Activated naive CD8-positive, alpha-beta T cell treated with anti-CD3 and anti-CD28 coated beads for 36 hours (primary cell): ENCODE results near the gene SERPIND1. TPM values are rescaled to one million over a fixed set of nuclear protein-coding genes. Genes with fewer than 3 reads are reported as not detected.
A peak's percentile ranks its signal among the peaks of the same experiment; 100 is the strongest.

Experiments used
- DNase-seq: peaks from one replicate; pipeline ENCODE4 v3.0.0; 2021
- H3K27ac Mint-ChIP-seq: one replicate; pipeline ENCODE4 v1.8.0; 2022; ENCODE audit warnings: mild to moderate bottlenecking, moderate library complexity, mixed read lengths
- H3K27me3 Mint-ChIP-seq: one replicate; pipeline ENCODE4 v1.8.0; 2022; ENCODE audit warnings: mild to moderate bottlenecking, mixed read lengths
- H3K36me3 Mint-ChIP-seq: one replicate; pipeline ENCODE4 v1.8.0; 2021; ENCODE audit warnings: mild to moderate bottlenecking, mixed read lengths
- H3K4me1 Mint-ChIP-seq: one replicate; pipeline ENCODE4 v1.8.0; 2021; ENCODE audit warnings: mixed read lengths
- H3K4me3 Mint-ChIP-seq: one replicate; pipeline ENCODE4 v1.8.0; 2022; ENCODE audit warnings: mild to moderate bottlenecking, moderate library complexity, mixed read lengths
- H3K9me3 Mint-ChIP-seq: one replicate; pipeline ENCODE4 v1.8.0; 2022; ENCODE audit warnings: mixed read lengths
- total RNA-seq, 2 experiments: library from RNA; stranded (reverse); gene quantifications; one replicate each; pipeline ENCODE4 v1.2.3, GENCODE V29; 2021

Gene SERPIND1
- total RNA-seq, 2 experiments from 2014 or later, result not detected

DNA sequence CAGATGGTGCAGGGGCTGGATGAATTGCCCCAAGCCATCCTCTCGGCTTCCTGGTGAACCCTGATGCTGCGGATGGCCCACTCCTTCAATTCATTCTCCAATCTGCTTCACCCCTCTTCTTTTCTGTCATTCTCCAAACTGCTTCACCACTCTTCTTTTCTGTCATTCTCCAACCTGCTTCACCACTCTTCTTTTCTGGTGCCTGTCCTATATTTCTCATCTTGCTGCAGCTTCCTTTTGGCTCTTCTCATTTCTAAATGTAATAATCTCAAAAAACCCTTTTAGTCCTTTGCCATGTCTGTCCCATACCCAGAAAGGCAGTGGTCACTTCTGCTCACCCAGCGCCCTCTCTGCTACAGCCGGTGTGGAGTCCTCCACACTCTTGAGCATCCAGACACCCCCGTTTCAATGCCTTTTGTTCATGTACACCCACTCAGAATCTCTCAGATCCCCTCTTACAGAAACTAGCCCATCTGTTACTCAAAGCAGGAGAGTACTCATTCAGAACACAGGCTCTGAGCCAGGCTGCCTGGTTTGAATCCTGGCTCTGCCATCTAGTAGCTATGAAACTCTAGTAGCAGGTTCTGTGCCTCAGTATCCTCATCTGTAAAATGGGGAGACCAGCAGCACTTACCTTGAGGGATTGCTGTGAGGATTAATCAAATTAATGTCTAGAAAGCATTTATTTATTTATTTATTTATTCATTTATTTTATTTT, 14.9 kb downstream of the SERPIND1 start:
- Mint-ChIP-seq H3K4me1 (no peaks in the 10 kb centered on the region), H3K4me3 (no peak overlapping the region), H3K27ac (no peak overlapping the region), H3K27me3 (no peaks in the 10 kb centered on the region), H3K36me3 (peaks cover 5% of the 10 kb centered on the region), H3K9me3 (no peaks in the 10 kb centered on the region)
- no peak for DNase-seq

DNA sequence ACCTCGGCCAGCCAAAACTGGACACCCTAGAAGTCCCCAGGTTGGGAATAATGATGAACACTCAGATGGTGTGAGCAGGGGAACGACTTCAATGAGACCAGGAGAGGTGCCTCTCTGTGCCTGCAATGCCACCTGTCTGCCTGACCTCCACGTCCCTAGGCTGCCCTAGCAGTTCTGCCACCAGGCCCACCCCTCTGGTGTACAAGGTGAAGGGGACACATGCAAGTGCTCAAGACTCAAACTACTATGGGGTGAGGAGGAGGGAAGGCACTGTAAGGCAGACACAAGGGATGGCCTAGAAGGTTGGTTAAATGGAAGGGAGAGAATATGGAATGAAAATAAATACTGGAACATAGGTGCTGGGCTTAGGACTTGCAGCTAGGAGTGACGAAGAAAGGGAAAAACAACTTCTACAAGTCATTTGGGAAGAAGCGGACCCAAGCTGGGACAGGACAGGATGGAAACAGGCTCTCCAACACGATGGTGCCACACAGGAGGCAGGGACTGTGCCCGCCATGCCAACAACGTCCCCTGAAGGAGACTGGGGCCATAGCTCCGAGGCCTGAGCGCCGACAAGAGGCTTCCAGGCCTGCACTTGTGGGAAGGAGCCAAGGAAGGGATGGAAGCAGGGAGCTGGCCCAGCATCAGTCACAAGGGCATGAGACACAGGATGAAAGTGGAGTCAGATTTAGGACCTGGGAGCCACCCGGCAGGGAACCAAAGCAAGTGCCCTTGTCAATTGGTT, 18.5 kb downstream of the SERPIND1 start:
- Mint-ChIP-seq H3K4me3 (no peak overlapping the region), H3K27me3 (no peaks in the 10 kb centered on the region), H3K4me1 (no peaks in the 10 kb centered on the region), H3K36me3 (peaks cover 14% of the 10 kb centered on the region), H3K9me3 (no peaks in the 10 kb centered on the region), H3K27ac (no peak overlapping the region)
- DNase-seq, result no peak

DNA sequence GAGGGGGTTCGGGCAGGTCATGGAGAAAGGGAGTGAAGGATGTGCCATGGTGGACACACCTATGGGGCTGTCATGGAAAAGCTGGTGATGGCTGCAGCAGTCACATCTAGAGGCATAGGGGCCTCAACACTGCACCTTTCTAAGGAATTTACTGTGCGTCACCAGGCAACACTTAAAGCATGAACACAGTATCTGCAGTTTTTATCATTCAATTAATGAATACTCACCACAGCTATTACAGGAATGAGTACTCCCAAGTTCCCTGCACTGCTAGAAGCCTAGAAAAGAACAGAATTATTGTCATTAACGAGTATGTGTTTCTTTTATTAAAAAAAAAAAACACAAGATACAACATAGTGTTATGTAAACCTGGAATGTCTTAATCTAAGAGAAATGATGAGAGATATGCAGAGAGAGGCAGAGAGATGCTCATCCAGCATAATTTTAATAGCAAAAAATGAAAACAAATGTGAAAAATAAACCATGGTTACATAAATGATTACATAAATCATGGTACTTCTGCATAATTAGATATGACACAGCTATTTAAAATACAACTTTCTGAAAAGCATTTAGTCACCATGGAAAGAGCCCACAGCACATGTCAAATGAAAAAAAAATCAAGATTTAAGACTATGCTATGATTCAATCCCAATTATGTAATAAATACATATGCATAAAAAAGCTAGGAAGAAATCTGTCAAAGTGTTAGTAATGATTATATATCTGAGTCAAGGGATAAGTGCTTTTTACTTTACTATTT, 19.2 kb downstream of the SERPIND1 start:
- Mint-ChIP-seq H3K27ac (no peak overlapping the region), H3K36me3 (peaks cover 14% of the 10 kb centered on the region), H3K9me3 (no peaks in the 10 kb centered on the region), H3K4me3 (no peak overlapping the region), H3K27me3 (no peaks in the 10 kb centered on the region), H3K4me1 (no peaks in the 10 kb centered on the region)
- DNase-seq, result no peak

DNA sequence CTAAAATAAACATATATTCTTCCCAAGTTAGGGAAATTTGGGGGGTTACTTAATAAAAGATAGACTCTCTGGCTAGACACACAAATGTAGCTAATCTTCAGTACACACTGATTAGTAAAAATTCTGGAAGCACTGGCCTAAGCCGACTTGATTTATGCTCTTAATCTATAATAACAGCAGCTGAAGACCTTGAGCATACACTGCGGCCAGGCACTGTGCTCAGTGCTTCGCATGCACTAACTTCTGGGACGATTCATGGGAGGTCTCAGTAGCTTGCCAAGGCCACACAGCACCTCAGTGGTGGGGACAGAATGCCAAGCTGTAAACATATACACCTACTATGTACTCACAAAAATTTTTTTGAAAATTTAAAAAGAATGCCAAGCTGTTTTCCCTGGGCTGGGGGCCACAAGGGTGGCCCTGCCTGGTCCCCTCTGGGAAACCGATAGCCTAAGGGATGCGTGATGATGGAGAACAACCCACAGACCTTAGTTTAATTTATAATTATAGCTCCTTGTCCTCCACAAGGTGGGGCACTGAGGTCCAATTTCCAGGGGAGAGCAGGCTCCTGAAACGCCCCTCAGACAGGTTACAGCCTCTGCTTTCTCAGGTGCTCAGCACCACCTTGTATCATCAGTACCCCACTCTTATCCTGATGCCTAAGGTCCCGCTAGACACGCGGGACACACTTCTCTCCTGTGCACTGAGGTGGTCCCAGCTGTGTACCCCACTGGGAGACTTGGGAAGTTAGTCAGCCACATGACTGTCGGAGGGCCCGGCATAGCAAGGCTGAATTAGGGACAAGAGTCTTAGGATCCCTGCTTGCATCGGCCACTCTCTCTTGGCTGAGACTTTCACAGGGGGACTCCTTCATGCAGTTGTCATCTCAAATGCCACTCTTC, 20.1 kb downstream of the SERPIND1 start:
- no peaks in the 10 kb centered on the region for H3K9me3 Mint-ChIP-seq
- no peaks in the 10 kb centered on the region for H3K4me1 Mint-ChIP-seq
- no peak for DNase-seq
- H3K27me3 Mint-ChIP-seq, result no peaks in the 10 kb centered on the region
- no peak overlapping the region for H3K27ac Mint-ChIP-seq
- H3K36me3 Mint-ChIP-seq, result peaks cover 17% of the 10 kb centered on the region
- no peak overlapping the region for H3K4me3 Mint-ChIP-seq

DNA sequence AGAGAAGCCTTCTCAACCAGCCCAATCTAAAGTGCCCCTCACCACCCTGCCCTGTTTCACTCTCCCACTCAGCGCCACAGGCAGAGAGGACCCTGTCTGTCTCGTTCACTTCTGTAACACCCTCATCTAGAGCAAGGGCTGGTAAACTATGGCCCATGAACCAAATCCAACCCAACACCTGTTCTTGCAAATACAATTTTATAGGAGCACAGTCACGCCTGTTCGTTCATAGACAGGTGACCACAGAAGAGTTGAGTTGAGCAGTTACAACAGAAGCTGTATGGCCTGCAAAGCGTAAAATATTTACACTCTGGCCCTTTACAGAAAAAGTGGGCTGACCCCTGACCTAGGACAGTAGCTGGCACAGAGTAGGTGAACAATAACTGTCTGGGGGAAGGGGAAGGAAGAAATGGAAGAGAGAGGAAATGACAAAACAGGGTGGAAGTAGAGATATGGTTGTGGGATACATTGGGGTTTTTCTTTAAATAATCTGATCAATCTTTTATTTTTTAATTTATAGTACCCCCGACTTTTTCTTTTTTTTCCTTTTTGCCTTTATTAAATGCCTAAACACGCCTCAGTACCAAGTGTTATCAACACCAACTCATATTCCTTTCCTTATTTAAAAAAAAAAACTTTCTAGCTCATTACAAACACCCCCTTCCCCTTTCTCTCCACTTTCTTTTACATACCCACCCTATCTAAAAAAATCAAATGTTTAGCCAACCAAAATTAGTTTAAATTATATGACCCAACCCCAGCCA, 20.9 kb downstream of the SERPIND1 start:
- H3K4me3 Mint-ChIP-seq, result no peak overlapping the region
- no peak overlapping the region for H3K27ac Mint-ChIP-seq
- H3K27me3 Mint-ChIP-seq, result no peaks in the 10 kb centered on the region
- no peaks in the 10 kb centered on the region for H3K4me1 Mint-ChIP-seq
- peaks cover 17% of the 10 kb centered on the region for H3K36me3 Mint-ChIP-seq
- DNase-seq, result no peak
- H3K9me3 Mint-ChIP-seq, result no peaks in the 10 kb centered on the region

DNA sequence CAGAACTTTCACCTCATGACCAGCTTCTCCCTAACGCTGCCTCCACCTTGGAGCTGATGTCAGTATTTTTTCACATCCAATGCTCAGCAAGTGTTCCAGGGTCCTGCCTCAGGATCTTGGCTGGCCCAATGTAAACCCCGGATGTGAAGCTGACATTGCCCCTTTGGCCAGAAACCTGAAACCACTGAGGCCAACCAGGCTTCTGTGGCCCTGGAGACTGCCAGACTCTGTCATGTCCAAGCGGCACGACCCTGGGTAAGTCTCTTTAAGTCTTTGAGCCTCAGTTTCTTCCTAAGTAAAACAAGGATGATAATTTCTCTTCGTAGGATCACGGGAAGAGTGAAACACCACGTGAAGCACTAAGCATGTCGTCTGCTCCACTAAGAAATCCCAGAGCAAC, 22.8 kb downstream of the SERPIND1 start:
- H3K4me3 Mint-ChIP-seq, result no peak overlapping the region
- no peaks in the 10 kb centered on the region for H3K9me3 Mint-ChIP-seq
- H3K36me3 Mint-ChIP-seq, result peaks cover 15% of the 10 kb centered on the region
- no peak for DNase-seq
- no peak overlapping the region for H3K27ac Mint-ChIP-seq
- H3K27me3 Mint-ChIP-seq, result no peaks in the 10 kb centered on the region
- no peaks in the 10 kb centered on the region for H3K4me1 Mint-ChIP-seq

DNA sequence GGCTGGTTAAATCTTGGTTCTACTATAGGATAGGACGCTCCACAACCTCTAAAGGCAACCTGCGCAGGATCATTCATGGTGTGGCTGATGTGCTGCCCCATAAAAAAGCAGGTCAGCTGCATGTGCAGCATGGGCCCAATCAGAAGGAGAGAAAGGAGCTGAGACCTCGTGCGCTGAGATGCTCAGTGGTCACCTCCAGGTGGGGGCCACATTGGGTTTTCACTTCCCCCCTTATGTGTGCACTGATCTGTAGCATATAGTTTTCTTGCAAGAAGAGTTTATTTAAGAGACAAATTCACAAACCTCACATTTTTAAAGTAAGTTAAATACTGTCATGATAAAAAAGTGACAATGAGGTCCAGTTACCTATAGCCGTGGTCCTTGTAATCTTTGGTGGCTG, 24.3 kb downstream of the SERPIND1 start:
- peaks cover 18% of the 10 kb centered on the region for H3K36me3 Mint-ChIP-seq
- no peaks in the 10 kb centered on the region for H3K4me1 Mint-ChIP-seq
- no peak overlapping the region for H3K27ac Mint-ChIP-seq
- H3K4me3 Mint-ChIP-seq, result no peak overlapping the region
- no peaks in the 10 kb centered on the region for H3K9me3 Mint-ChIP-seq
- no peak for DNase-seq
- no peaks in the 10 kb centered on the region for H3K27me3 Mint-ChIP-seq

DNA sequence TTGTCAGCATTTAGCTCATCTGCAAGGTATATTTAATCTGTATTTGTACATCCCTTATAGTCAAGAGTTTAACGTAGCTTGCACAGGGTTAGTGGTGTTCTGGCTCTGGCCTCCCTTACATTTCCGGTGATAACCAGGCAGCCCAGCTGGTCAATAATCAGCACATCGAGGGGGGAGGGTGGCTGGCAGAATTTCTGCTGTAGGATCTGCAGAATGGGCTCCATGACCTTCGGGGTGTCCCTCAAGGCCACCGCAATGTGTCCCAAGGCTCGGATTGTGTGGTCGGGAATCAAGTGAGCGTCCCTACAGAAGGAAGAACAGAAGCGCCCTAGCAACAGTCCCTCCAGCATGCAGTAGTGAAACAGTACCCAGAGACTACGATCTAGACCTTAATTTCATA, 25.1 kb downstream of the SERPIND1 start:
- Mint-ChIP-seq H3K4me1 (no peaks in the 10 kb centered on the region), H3K36me3 (peaks cover 17% of the 10 kb centered on the region), H3K4me3 (no peak overlapping the region), H3K27me3 (no peaks in the 10 kb centered on the region), H3K27ac (no peak overlapping the region), H3K9me3 (no peaks in the 10 kb centered on the region)
- no peak for DNase-seq

DNA sequence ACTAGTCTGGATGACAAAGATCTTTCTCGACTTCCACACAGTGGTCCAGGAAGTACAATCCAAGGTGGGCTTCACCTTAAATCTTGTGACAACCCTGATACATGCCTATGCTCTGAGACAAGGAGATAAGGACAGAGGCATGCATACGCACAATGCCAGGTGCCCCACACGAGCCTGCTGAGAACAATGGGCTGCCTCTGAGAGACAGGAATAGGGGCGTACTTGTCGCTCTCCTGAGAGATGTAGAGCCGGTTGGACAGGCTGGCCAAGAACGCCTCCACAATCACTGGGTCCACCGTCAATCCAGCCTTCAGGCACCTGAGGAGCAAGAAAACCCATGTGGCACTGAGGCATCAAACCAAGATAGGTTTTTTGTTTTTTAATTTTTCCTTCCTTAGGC, 25.5 kb downstream of the SERPIND1 start:
- Mint-ChIP-seq H3K36me3 (peaks cover 17% of the 10 kb centered on the region), H3K9me3 (no peaks in the 10 kb centered on the region), H3K27me3 (no peaks in the 10 kb centered on the region), H3K27ac (no peak overlapping the region), H3K4me3 (no peak overlapping the region), H3K4me1 (no peaks in the 10 kb centered on the region)
- DNase-seq, result no peak

DNA sequence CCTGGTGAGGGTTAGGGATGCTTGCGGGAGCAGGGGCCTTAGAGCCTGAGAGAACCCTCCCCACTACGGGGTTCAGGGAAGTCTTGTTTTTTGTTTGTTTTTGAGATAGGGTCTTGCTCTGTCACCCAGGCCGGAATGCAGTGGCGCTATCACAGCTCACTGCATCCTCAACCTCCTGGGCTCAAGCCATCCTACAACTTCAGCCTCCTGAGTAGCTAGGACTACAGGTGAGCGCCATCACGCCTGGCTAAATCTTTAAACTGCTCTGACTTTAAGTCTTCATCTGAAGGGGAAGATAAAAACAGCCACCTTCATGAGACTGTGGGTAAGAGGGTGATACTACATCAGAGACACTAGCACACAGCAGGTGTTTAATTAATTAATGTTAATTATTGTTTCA, 28.5 kb downstream of the SERPIND1 start:
- Mint-ChIP-seq H3K4me3 (no peak overlapping the region), H3K9me3 (no peaks in the 10 kb centered on the region), H3K4me1 (no peaks in the 10 kb centered on the region), H3K36me3 (peaks cover 13% of the 10 kb centered on the region), H3K27me3 (no peaks in the 10 kb centered on the region), H3K27ac (no peak overlapping the region)
- DNase-seq, result no peak

DNA sequence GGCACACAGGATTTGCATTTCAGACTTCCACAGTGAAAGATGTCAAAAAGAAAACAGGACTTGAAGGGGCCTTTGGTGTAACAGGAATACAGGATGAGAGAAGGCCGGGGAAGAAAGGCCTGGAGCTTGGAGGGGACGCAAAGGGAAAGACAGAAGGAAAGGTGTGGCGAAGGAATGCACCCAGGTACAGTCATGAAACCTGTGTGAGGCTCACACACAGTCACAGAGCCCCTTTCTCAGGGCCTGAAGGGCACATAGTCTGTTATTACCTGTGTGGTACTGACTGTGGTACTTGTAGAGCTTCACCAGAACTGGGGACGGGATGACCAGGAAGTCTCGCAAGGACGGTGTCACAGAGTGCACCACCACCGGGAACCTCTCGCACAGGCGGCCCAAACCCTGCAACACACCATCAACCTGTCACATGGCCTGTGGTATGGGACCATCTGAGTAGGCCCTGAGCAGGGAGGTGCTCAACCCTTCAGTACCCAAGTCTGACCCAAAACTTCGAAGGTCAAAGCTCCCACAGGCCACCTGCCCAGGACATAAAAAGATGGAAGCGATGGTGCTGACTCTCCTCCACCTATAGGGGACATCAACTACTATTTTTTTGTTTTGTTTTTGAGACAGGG, 29.1 kb downstream of the SERPIND1 start:
- Mint-ChIP-seq H3K4me3 (no peak overlapping the region), H3K36me3 (peaks cover 16% of the 10 kb centered on the region), H3K4me1 (no peaks in the 10 kb centered on the region), H3K27ac (no peak overlapping the region), H3K9me3 (no peaks in the 10 kb centered on the region), H3K27me3 (no peaks in the 10 kb centered on the region)
- no peak for DNase-seq

DNA sequence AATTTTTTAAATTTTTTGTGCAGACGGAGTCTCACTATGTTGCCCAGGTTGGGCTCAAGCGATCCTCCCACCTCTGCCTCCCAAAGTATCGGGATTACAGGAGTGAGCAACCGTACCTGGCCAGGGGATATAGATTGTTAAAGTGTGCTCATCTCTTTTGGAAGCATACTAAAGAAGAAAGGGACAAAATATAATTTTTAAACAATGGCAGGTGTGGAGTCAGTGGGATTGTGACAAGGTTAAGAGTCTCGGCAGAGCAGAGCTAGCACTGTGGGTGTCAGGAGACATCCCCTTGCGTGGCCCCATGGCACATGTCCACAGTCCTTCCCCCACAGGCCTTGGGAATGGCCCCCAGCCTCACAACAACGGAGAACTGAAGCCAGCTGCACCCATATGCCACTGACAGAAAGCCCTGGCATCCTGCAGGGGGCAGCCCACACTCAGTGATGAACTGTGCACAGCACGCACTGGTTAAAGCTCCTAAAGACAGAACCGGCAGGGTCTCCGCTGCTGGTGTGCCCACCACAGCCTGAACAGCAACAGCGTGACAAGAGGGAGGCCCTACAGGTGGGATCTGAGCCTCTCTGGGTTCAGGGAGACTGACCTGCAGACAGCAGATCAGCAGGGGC, 29.9 kb downstream of the SERPIND1 start:
- no peak overlapping the region for H3K4me3 Mint-ChIP-seq
- no peaks in the 10 kb centered on the region for H3K4me1 Mint-ChIP-seq
- peak; percentile 46 for DNase-seq
- H3K27me3 Mint-ChIP-seq, result no peaks in the 10 kb centered on the region
- H3K36me3 Mint-ChIP-seq, result peaks cover 15% of the 10 kb centered on the region
- H3K9me3 Mint-ChIP-seq, result no peaks in the 10 kb centered on the region
- H3K27ac Mint-ChIP-seq, result no peak overlapping the region

DNA sequence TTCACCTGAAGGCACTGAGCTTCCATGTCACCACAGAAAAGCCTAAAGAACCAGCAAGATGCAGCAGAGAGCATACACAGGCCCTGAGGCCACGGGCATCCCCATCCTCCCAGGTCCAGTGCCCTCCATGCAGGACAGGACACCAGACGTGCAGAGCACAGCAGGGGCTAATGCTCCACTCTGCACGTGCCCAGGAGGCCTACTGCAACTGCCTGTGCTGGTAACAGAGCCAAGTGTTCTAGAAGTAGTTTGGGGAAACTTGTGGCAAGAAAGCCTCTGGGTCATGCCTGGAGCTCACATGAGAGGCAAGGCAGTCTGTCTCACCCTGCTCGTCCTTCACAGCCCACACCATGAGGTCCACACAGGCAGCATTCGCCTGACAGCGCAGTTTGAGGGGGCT, 30.7 kb downstream of the SERPIND1 start:
- H3K27ac Mint-ChIP-seq, result no peak overlapping the region
- H3K4me1 Mint-ChIP-seq, result no peaks in the 10 kb centered on the region
- no peak for DNase-seq
- peaks cover 16% of the 10 kb centered on the region for H3K36me3 Mint-ChIP-seq
- no peaks in the 10 kb centered on the region for H3K27me3 Mint-ChIP-seq
- H3K9me3 Mint-ChIP-seq, result no peaks in the 10 kb centered on the region
- H3K4me3 Mint-ChIP-seq, result no peak overlapping the region
